NCI-H128 (cell line): Measurements from ENCODE around the gene STK39.

Source experiments
- DNase-seq: peaks from one replicate; lab custom pipeline; 2025; ENCODE audit not compliant: unreplicated experiment; lab: John Stamatoyannopoulos, UW

STK39 gene

DNA sequence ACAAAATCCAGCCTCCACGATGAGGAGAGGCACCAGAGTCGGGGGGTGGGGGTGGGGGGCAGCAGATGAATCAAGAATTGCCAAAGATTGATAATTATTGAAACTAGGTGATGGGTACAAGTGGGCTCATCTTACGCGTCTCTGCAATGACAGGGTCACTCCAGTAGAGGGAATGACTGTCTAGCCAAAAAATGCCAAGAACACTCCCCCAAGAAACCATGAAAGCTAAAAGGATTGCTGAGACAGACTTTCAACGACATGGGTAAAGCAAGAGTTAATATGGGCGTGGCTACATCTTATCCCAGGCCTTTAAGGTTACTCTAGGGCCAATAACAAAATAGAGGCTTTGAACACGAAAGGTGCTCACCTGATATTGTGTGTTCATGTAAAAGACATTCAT lies 86.5 kb downstream of the STK39 start:
- no peak for DNase-seq

DNA sequence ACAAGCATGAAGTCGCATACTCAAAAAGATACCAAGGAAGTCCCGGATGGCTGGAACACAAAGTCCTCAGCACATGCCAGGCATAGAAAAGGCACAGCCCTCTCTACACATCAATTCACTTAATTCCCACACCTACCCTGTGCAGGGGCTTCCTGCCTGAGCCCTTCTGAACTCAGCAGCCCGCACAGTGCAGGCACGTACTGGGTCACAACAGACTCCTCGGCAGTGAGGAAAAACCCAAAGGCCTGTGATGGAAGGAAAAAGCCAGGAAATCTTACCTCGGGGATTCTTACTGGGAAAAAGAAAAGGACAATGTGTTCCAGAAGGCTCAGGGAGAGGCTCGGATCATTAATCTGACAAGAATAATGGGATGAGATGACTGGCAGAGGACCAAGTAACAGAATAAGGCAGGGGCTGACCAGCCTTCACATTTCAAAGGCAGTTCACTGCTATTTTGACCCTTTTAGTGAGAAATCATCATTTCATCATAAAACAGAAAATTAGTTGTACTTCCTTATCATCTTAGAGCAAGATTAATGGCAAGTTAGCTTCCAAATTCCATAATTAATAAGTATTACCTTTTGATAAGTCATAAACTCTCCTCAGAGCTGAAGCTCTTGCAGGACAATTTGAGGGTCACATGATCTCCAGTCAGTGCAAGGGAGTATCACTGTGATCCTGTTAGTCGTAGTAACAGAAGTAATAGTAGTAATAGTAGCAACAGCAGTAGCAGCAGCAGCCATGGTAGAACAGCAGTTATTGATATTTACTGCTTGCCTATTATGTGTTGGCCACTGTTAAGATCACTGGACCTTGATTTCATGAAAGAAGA lies 87.4 kb downstream of the STK39 start:
- DNase-seq, result no peak

- no peak for DNase-seq
Observed at GRCh38 chr2:168158586-168158985, 88.8 kb downstream of the STK39 start.

- no peak for DNase-seq
Observed at GRCh38 chr2:168157926-168158325, 89.5 kb downstream of the STK39 start.

- no peak for DNase-seq
Observed at GRCh38 chr2:168157070-168157469, 90.3 kb downstream of the STK39 start.

- no peak for DNase-seq
Observed at GRCh38 chr2:168156661-168157060, 90.7 kb downstream of the STK39 start.

GRCh38 chr2:168155680-168156079 lies 91.7 kb downstream of the STK39 start:
- no peak for DNase-seq

DNA sequence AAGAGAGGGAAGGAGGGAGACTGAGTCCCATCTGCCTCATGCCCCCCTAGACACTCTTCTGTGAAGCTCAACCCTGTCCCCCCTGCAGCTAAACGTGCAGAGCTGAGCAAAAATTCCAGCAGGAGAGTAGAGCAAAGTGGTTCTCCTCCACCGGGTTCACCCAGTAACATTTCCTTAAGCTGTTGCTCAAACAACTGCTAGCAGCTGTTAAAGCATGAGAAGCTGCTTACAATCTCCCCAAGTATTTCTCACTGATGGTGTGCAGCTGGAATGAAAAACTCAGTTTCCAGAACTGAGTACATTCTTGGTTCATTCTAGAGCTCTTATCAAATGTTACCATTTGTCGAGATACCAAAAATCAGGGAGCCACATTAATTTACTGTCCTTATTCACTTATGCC lies 92.3 kb downstream of the STK39 start:
- DNase-seq, result no peak

GRCh38 chr2:168152902-168153530 lies 94.4 kb downstream of the STK39 start:
- no peak for DNase-seq

- no peak for DNase-seq
Observed at GRCh38 chr2:168149986-168150385, 97.4 kb downstream of the STK39 start.

GRCh38 chr2:168149150-168149974 lies 98.0 kb downstream of the STK39 start:
- no peak for DNase-seq

DNA sequence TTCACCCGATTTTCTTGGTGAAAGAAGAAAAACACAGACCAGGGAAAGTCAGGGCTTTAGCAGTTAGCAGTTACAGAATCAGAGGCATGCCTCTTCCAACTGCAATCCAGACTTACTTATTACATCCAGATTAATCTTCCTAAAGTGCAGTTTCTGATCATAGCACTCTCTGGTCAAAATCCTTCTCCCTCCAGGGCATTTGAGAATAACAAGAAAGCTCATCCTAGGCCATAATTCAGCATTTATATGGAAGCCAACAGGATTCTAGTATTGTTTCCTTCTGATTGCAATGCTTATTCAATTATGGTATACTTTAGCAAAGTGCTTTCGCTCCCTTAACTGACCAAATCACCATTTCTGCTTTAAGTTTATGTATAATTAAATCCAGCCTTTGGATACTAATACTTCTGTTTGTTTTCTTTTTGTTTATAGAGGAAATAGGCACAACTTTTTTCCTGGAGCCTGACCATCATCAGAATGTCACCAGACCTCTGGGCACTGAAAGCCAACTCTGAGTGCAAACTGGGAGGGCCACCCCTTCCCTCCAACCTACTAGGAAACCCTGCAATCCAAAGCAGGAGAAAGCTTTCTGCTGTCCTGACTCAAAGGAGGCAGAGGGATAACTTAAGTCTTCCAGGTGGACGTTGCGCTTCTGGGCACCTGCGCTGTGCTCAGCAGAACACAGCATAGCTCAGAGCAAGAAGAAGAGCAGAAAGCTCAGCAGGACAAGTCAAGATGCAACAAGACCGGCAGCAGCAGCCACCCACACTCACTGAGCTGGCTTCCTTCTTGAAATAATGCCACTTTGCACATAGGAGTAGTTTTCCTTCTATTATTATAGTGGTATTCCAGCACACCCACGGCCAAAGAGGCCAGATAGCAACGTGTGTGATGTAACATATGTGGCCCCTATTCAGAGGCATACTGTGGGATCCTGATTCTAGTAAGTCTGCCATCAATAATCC lies 99.3 kb downstream of the STK39 start:
- DNase-seq, result no peak

DNA sequence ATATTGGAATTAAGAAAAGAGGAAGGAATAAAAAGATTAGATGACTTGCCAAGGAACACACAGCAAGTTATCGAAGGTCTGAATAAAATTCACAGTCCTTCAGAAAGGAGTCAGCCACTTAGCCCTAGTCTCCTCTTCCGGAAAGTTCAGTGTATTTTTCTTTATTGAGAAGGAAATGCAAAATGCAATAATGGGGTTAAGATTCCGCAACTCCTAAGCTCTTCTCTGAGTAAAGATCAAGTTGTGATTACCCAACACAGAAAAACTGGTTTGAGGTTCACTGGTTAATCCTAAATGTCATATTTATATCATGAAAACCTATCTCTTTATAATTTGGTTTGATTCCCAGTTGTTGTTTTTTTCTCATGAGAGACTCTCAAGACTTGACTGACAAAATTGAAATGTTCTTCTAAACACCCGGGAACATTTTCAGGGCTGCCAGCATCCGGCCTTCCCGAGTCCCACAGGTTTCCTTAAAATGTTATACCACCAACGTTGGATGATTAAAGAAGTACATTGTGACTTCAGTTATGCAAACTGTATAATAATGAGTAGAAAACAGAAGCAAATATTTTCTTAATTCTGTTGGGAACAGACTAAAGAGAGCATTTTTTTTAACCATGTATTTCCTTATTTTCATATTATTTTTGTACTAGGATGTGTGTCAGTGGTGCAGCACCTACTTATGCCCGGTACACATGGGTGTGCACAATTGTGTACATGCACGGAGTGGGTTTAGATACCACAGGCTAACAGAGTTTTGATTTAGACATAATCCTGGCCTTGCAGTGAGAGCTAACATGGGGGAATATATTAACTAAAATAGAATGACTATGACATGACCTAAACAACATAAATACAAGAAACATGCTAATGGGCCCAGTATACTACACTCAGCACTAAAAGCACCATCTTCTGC lies 100.2 kb downstream of the STK39 start:
- DNase-seq, result no peak

DNA sequence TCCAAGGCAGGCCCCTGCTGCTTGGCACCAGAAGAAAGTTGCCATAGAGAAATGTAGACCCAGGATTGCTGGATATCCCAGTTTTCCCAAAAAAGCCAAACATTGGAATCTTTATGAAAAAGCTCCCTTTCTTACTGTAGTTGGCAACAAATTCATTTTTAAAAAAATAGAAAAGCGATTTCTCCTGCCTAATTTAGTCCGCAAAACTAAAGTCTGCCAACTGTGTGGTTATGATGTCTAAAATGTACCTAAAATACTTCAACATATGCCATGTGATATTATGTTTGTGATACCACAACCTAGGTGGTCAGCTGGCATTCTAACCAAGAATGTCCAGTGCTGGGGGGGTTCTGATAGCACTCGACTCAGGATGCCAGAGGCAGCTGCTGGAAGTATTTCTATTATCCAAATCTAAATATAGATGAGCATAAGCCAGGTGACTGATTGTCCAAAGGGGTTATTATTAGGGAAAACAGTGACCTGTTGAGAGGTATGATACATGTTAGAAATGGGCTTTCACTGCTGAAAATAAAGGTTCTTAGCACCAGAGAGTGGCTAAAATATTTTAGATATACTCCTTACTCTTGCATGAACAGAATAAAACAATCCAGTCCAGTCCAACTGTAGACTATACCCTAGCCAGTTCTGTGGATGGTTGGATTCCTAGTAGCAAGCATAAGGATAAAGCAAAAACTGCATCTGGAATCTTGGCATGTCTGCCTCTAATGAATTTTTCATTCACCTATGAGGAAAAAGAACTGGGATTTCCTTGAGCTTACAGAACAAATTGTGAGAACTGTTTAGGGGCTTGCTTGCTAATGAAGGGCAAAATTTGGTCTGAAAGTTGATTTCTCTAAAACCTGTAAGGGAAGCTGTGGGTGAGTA lies 101.7 kb downstream of the STK39 start:
- no peak for DNase-seq

DNA sequence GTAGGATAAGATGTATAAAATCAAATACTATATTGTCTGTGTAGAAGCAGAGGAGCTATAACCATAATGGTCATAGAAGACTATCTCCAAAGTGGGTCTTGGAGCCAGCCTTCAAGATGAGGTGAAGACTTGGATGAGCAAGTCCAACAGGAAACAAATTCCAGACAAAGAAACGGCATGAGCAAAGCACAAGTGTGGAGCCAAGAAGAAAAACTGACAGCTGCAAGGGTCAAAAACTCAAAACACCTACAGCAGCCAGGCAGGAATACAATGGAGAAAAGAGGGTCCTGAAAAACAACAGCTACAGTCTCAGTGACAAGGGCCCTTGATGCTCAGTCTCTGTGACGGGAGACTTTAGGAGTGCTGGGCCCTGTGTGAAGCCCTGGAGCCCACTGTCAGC lies 102.4 kb downstream of the STK39 start:
- DNase-seq, result no peak

GRCh38 chr2:168143813-168144212 lies 103.6 kb downstream of the STK39 start:
- DNase-seq, result no peak

GRCh38 chr2:168140892-168141291 lies 106.5 kb downstream of the STK39 start:
- DNase-seq, result no peak

DNA sequence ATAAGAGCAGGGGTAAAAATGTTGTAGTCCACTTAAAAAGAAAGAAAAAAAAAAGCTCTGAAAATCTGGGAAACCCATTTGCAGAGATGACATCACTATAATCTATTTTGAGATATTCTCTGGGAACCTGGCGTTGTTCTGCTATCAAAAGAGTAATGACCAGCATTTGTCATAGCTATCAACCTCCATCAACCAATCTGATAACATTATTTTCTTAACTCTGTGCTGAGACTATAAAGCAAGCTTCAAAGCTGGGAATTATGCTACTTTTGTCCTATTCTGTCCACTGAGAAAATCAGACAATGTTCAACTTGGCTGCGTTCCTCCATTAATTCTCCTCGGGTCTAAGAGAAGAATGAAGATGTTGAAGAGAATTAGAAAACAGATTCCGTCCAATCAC lies 107.5 kb downstream of the STK39 start:
- DNase-seq, result no peak

- DNase-seq, result no peak
Observed at GRCh38 chr2:168138901-168139300, 108.5 kb downstream of the STK39 start.
